Activated CD4-positive, alpha-beta T cell treated with anti-CD3 and anti-CD28 coated beads, Interleukin-2, amount 50 U/mL, for 1 hour (primary cell): ENCODE data around the gene CMTM6.
"Not testable (repeated sequence)": the region's sequence is repeated elsewhere in the genome, so short reads cannot be mapped to it uniquely, and the experiment has no call there.

Experiments
- DNase-seq: peaks from one replicate; pipeline ENCODE4 v3.0.0-alpha.2; 2020

CMTM6 gene

GRCh38 chr3:32498992-32499391, 3.7 kb downstream of the CMTM6 start:
- DNase-seq: no peak

GRCh38 chr3:32498252-32498651, 4.4 kb downstream of the CMTM6 start:
- DNase-seq: no peak

GRCh38 chr3:32495609-32496008, 7.0 kb downstream of the CMTM6 start:
- DNase-seq: no peak

GRCh38 chr3:32495085-32495484, 7.6 kb downstream of the CMTM6 start:
- DNase-seq: no peak

- DNase-seq: no peak
Observed at GRCh38 chr3:32493437-32494414, 8.9 kb downstream of the CMTM6 start.

- no peak for DNase-seq
Observed at GRCh38 chr3:32492684-32493436, 9.8 kb downstream of the CMTM6 start.

GRCh38 chr3:32488474-32489008, 14.1 kb downstream of the CMTM6 start:
- no peak for DNase-seq

- no peak for DNase-seq
Observed at GRCh38 chr3:32487781-32488473, 14.7 kb downstream of the CMTM6 start.

GRCh38 chr3:32484436-32484835, 18.2 kb downstream of the CMTM6 start:
- DNase-seq: no peak

- no peak for DNase-seq
Observed at GRCh38 chr3:32483772-32484171, 18.9 kb downstream of the CMTM6 start.

- DNase-seq: no peak
Observed at GRCh38 chr3:32482693-32483092, 20.0 kb downstream of the CMTM6 start.

GRCh38 chr3:32481791-32482631, 20.6 kb downstream of the CMTM6 start:
- no peak for DNase-seq

- no peak for DNase-seq
Observed at GRCh38 chr3:32480604-32481003, 22.0 kb downstream of the CMTM6 start.

GRCh38 chr3:32474201-32474600, 28.5 kb downstream of the CMTM6 start:
- DNase-seq: no peak

GRCh38 chr3:32472151-32472550, 30.5 kb downstream of the CMTM6 start:
- DNase-seq: not testable (repeated sequence)

- DNase-seq: no peak
Observed at GRCh38 chr3:32471246-32471645, 31.4 kb downstream of the CMTM6 start.

- no peak for DNase-seq
Observed at GRCh38 chr3:32470362-32470761, 32.3 kb downstream of the CMTM6 start.

GRCh38 chr3:32469151-32469874, 33.3 kb downstream of the CMTM6 start:
- DNase-seq: no peak

- DNase-seq: peak; percentile 75
Observed at GRCh38 chr3:32467333-32468070, 35.1 kb downstream of the CMTM6 start.

- DNase-seq: not testable (repeated sequence)
Observed at GRCh38 chr3:32466808-32467207, 35.8 kb downstream of the CMTM6 start.

- DNase-seq: not testable (repeated sequence)
Observed at GRCh38 chr3:32464726-32465125, 37.9 kb downstream of the CMTM6 start.
